C1 segment of cervical spinal cord (tissue), 14 donors: ENCODE measurements around the gene NSL1.
A peak's percentile ranks its signal among the peaks of the same experiment; 100 is the strongest.
"Not testable (repeated sequence)": the region's sequence is repeated elsewhere in the genome, so short reads cannot be mapped to it uniquely, and the experiment has no call there.

ENCODE experiments used
- DNase-seq, 14 donors: peaks; one replicate each; lab custom pipeline; 2025; lab: John Stamatoyannopoulos, UW

Gene NSL1

GRCh38 chr1:212711974-212712373 lies 79.6 kb downstream of the NSL1 start:
- DNase-seq, result not testable (repeated sequence)

GRCh38 chr1:212710566-212710965 lies 81.0 kb downstream of the NSL1 start:
- no peak for DNase-seq

GRCh38 chr1:212703991-212704564 lies 87.5 kb downstream of the NSL1 start:
- no peak for DNase-seq

- DNase-seq, result no peak
Measured at GRCh38 chr1:212702672-212703071, 88.9 kb downstream of the NSL1 start.

DNA sequence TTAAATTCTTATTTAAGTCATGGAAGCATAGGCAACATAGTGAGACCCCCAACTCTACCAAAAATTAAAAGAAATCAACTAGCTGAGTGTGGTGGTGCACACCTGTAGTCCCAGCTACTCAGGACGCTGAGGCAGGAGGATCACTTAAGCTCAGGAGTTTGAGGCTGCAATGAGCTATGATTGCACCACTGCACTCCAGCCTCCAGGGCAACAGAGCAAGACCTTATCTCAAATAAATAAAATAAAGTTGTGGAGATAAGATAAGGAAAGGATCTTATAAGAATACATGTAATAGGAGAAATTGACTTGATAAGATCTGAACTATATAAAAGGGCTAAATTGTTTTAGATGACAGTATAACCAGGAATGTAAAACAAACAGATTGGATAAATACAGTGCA lies 89.7 kb downstream of the NSL1 start:
- DNase-seq, result no peak

- peak in 6 of 14 donors; percentile 12 to 50 (median 33) for DNase-seq
Measured at GRCh38 chr1:212700892-212701819, 90.4 kb downstream of the NSL1 start.

DNA sequence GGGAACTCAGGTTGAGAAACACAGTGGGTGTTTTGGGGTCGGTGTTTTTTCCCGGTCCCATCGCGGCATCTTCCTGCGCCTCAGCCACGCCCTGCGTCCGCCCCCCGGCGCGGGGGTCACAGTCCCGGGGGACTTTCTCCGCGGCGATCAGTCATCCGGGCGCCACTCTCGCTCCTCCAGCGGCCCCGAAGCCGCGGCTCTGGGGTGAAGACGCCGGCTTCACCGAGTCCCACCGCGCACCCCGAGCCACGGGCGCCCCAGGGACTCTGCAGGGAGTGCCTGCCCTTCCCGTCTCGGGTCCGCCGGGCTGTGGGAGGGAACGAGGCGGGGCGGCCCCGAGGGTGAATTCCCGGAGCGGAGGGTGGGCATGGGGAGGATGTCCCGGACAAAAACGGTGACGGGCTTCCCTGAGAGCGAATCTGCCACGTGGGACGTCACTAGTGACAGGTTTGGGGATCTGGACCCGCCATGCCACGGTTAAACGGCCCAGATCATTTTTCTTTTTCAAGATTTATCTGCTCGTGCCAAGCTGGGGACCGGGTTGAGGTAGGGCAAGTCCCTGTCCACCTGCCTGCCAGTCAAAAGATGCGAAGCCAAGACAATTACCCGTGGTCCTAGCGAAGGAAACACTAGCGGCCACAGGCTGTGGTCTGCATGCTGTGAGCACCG lies 91.2 kb downstream of the NSL1 start:
- peak in 3 of 14 donors; percentile 10 to 63 (median 39) for DNase-seq

- peak in 3 of 14 donors; percentile 18 to 44 (median 24) for DNase-seq
Measured at GRCh38 chr1:212699625-212700222, 91.9 kb downstream of the NSL1 start, which contains the start of gene BATF3. BATF3 (minus strand) TSS chr1:212699840; CDS start chr1:212699762, 78 bp downstream.

DNA sequence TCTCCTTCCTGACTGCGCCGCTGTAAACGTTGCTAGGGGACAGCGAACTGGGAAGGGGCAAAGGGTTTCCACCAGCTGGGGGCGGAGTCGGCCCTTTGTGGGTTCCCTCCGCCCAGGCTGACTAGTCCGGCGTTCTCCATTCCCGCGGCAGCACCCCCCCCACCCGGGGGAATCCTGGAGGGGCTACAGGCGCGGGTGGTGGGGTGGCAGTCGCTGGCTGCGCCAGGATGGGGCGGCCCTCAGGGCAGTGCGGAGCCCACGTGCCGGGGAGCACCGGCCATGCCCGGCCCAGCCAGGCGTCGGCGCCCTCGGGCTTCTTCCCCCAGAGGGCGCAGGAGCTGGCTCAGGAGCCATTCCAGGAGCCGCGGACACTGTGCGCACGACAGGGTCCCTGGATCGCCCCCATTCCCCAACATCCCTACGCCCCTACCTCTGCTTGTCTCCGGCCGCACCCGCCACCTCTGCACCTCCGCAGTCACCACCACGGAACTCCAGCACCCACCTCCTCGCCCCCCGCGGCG lies 92.4 kb downstream of the NSL1 start:
- peak in 4 of 14 donors; percentile 6 to 61 (median 34) for DNase-seq

- DNase-seq, result no peak
Measured at GRCh38 chr1:212698467-212699103, 93.0 kb downstream of the NSL1 start.

- DNase-seq, result no peak
Measured at GRCh38 chr1:212696721-212697331, 94.8 kb downstream of the NSL1 start.

DNA sequence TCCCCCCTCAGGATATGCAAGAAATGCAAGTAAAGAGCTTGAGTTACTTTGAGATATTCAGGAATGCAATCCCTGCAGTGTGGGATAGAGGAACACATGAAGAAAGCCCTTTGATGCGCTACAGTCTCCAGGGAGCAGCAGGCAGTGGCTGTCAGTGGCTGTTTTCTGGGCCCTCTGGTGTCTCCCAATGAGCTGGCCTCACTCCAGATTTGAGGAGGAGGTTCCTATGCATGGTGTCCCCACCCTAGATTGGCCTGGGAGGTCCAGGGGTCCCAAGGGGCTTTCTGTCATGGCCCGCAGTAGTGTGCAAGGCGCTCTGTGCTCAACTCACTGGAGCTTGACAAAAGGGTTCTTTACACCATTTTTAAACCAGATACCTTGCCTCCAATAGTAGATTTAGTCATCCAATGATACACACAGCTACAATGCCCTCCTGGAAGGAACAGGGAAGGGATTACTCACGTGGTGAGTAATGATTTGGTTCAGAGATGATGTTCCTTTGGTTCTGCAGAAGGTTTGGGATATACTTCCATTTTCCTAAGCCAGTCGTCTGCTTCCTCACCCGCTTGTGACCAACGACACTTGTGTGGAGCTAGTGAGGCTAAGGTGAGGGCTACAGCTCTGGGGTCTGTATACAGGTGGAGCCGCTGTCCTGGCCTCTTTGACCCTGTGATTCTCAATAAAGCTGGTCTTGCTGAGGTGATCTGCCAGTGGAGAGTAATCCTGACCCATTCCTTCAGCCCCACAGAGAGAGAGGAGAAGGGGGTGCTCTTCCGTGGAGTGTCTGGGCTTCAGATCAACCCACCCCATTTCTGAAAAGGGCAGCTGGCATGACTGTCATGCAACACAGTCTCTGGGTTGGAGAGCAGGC lies 98.6 kb downstream of the NSL1 start:
- DNase-seq, result no peak

- DNase-seq, result no peak
Measured at GRCh38 chr1:212691561-212692071, 100.0 kb downstream of the NSL1 start.

DNA sequence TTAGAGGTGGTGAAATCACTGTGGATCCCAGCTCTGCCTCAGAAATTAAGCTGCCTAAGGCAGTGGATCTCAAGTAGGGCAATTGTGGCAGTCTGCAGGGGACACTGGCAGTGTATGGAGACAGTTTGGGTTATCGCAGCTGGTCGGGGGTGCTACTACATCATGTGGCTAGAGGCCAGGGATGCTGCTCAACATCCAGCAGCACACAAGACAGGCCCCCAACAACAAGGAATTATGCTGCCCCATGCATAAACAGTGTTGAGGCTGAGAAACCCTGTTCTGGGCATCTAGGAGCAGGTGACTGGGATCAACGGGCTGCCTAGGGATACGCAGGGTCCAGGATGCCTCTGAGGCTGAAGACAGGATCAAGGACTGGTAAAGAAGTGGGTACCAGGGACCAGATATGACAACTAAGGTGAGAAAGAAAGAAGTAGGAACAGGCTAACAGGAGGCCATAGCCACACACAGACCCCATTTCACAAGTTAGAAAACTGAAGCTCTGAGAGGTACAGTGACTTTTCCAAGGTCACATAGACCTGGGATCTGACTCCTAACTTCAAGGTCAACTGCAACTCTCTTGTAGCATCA lies 100.7 kb downstream of the NSL1 start:
- no peak for DNase-seq

- no peak for DNase-seq
Measured at GRCh38 chr1:212689758-212690529, 101.6 kb downstream of the NSL1 start.

- DNase-seq, result no peak
Measured at GRCh38 chr1:212689196-212689725, 102.3 kb downstream of the NSL1 start.

GRCh38 chr1:212688341-212689047 lies 103.1 kb downstream of the NSL1 start:
- no peak for DNase-seq
